ES-I3 (cell line): ENCODE data around the gene PCYT1B.

Experiments
- H3K36me3 ChIP-seq: 2 replicates; pipeline ENCODE4 v1.6.1; 2013; ENCODE audit warnings: mild to moderate bottlenecking, low read length, control low read depth, moderate library complexity; ENCODE audit not compliant: insufficient read depth
- H3K4me1 ChIP-seq: 2 replicates; pipeline ENCODE4 v1.6.1; 2013; ENCODE audit warnings: mild to moderate bottlenecking, control low read depth, low read length; ENCODE audit not compliant: insufficient read depth
- H3K9ac ChIP-seq: 2 replicates; pipeline ENCODE4 v1.6.1; 2013; ENCODE audit warnings: low read depth, mild to moderate bottlenecking, low read length, moderate library complexity
- H3K9me3 ChIP-seq: 2 replicates; pipeline ENCODE4 v1.6.1; 2013; ENCODE audit warnings: mild to moderate bottlenecking, low read length, moderate library complexity; ENCODE audit not compliant: control insufficient read depth, insufficient read depth

PCYT1B gene

GRCh38 chrX:24528605-24529004 is 118.5 kb downstream of the PCYT1B start:
- peaks cover 44% of the 10 kb centered on the region for H3K4me1 ChIP-seq
- peaks cover 5% of the 10 kb centered on the region for H3K36me3 ChIP-seq
- no peak overlapping the region for H3K9ac ChIP-seq
- no peaks in the 10 kb centered on the region for H3K9me3 ChIP-seq

GRCh38 chrX:24526616-24527015 is 120.5 kb downstream of the PCYT1B start:
- no peaks in the 10 kb centered on the region for H3K9me3 ChIP-seq
- no peak overlapping the region for H3K9ac ChIP-seq
- peaks cover 44% of the 10 kb centered on the region for H3K4me1 ChIP-seq
- H3K36me3 ChIP-seq = peaks cover 4% of the 10 kb centered on the region; the same call in 1 of the 2 replicates

- H3K9ac ChIP-seq = no peak overlapping the region
- 0 out of 2 replicates have a peak, but pooled peaks cover 2% of the 10 kb centered on the region for H3K36me3 ChIP-seq
- peaks cover 44% of the 10 kb centered on the region for H3K4me1 ChIP-seq
- no peaks in the 10 kb centered on the region for H3K9me3 ChIP-seq
Measured at GRCh38 chrX:24525455-24525854, 121.7 kb downstream of the PCYT1B start.

- Histone ChIP-seq H3K36me3 (no peaks in the 10 kb centered on the region), H3K9ac (no peak overlapping the region), H3K9me3 (no peaks in the 10 kb centered on the region)
Measured at GRCh38 chrX:24520472-24520871, 126.7 kb downstream of the PCYT1B start.

GRCh38 chrX:24515447-24515846 is 131.7 kb downstream of the PCYT1B start:
- H3K36me3 ChIP-seq = no peaks in the 10 kb centered on the region
- H3K4me1 ChIP-seq = no peaks in the 10 kb centered on the region
- no peak overlapping the region for H3K9ac ChIP-seq
- H3K9me3 ChIP-seq = no peaks in the 10 kb centered on the region

More at GRCh38 chrX:24520472-24520871, 126.7 kb downstream of the PCYT1B start:
- H3K4me1 ChIP-seq = peaks cover 4% of the 10 kb centered on the region; the same call in 1 of the 2 replicates

- Histone ChIP-seq H3K36me3 (no peaks in the 10 kb centered on the region), H3K9me3 (no peaks in the 10 kb centered on the region), H3K9ac (no peak overlapping the region), H3K4me1 (no peaks in the 10 kb centered on the region)
Measured at GRCh38 chrX:24513416-24513815, 133.7 kb downstream of the PCYT1B start.

- Histone ChIP-seq H3K9me3 (no peaks in the 10 kb centered on the region), H3K9ac (no peak overlapping the region), H3K4me1 (no peaks in the 10 kb centered on the region; the same call in 1 of the 2 replicates), H3K36me3 (no peaks in the 10 kb centered on the region)
Measured at GRCh38 chrX:24508375-24508774, 138.8 kb downstream of the PCYT1B start.
